Measurements from ENCODE around the gene CD86. TPM values are rescaled to one million over a fixed set of nuclear protein-coding genes. Genes with fewer than 3 reads are reported as not detected.

Gene CD86
- total RNA-seq, 1 experiment from 2014 or later = not detected

Other genes with a start within 250 kb of the CD86 start
- 22.2 TPM for gene IQCB1, start 220.3 kb upstream of the CD86 start, total RNA-seq (2021; ENCODE audit: unreplicated experiment)
- 4.4 TPM for gene EAF2, start 220.2 kb upstream of the CD86 start, total RNA-seq (2021; ENCODE audit: unreplicated experiment)
- 0.96 TPM for gene SLC15A2, start 161.0 kb upstream of the CD86 start, total RNA-seq (2021; ENCODE audit: unreplicated experiment)
- gene ILDR1, start 33.1 kb upstream of the CD86 start, total RNA-seq (2021; ENCODE audit: unreplicated experiment) = 2.9 TPM
- not detected for gene CASR, start 128.3 kb downstream of the CD86 start, total RNA-seq (2021; ENCODE audit: unreplicated experiment)

Measured in HCT116 (cell line).